Suprapubic skin (tissue), 4 donors: Measurements from ENCODE around the gene EVI2A.

Source experiments
- EP300 ChIP-seq: sonication (generic); formaldehyde crosslinking; IDR thresholded peaks from one replicate; pipeline ENCODE4 v1.6.1; 2017; ENCODE audit warnings: antibody characterized with exemption
- POLR2A ChIP-seq, 2 donors: fragments of 450-650 bp; IDR thresholded peaks; one replicate each; pipeline ENCODE4 v1.6.1; 2017; ENCODE audit warnings: antibody characterized with exemption in 2 of 2, mild to moderate bottlenecking in 2 of 2, moderate library complexity in 2 of 2
- POLR2AphosphoS5 ChIP-seq, 3 donors: sonication (generic); formaldehyde crosslinking; IDR thresholded peaks; one replicate each; pipeline ENCODE4 v1.6.1; 2017; ENCODE audit warnings: antibody characterized with exemption in 3 of 3
- TF ChIP-seq, protein P1 (sequence below), 2 donors: fragments of 200-600 bp in 1 of 2; fragments of 450-650 bp in 1 of 2; sonication (generic) in 1 of 2; IDR thresholded peaks; one replicate each; pipeline ENCODE4 v1.5.1; 2016 to 2019; ENCODE audit warnings: antibody characterized with exemption in 2 of 2, mild to moderate bottlenecking in 1 of 2, moderate library complexity in 1 of 2

DNA sequence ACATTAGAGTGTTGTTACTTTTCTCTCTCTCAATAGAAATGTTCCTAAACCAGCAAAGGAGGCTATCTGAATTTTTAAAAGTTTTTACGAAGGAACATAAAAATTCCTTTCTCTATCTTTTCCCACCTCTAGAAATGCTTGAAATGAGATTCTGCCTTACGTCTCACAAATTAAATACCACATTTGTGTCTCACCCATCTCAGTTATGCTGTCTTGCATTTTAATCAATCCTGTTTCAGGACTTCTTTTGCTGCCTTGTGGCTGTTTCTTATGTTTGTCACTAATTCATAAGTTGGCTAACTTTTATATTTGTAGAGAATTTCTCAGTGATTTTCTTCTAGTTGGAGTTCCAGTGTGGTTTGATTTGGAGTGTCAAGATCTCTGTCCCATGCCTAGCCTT, 27.8 kb downstream of the EVI2A start:
- TF ChIP-seq, protein P1, sequence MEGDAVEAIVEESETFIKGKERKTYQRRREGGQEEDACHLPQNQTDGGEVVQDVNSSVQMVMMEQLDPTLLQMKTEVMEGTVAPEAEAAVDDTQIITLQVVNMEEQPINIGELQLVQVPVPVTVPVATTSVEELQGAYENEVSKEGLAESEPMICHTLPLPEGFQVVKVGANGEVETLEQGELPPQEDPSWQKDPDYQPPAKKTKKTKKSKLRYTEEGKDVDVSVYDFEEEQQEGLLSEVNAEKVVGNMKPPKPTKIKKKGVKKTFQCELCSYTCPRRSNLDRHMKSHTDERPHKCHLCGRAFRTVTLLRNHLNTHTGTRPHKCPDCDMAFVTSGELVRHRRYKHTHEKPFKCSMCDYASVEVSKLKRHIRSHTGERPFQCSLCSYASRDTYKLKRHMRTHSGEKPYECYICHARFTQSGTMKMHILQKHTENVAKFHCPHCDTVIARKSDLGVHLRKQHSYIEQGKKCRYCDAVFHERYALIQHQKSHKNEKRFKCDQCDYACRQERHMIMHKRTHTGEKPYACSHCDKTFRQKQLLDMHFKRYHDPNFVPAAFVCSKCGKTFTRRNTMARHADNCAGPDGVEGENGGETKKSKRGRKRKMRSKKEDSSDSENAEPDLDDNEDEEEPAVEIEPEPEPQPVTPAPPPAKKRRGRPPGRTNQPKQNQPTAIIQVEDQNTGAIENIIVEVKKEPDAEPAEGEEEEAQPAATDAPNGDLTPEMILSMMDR (IDR thresholded peaks at IDR 0.05): no peak
- TF ChIP-seq EP300 (no peak), POLR2A (IDR thresholded peaks at IDR 0.05) (no peak), POLR2AphosphoS5 (IDR thresholded peaks at IDR 0.05) (no peak)
